GM12878 (cell line): ENCODE results near the gene FAM229B. TPM values are rescaled to one million over a fixed set of nuclear protein-coding genes. Genes with fewer than 3 reads are reported as not detected.
A peak's percentile ranks its signal among the peaks of the same experiment; 100 is the strongest.

Experiments used
- ATAC-seq: fragments of 200-7000 bp; cut with Tn5 transposase; 3 replicates; pipeline ENCODE4 v1.9.1; 2020; ENCODE audit warnings: mild to moderate bottlenecking, moderate library complexity
- BruUV-seq: library from RNA; stranded (reverse); fragments of 400-500 nt; replicated peaks from 2 replicates; lab custom pipeline; 2021; lab: Mats Ljungman, UMichigan
- CTCF ChIA-PET: fragments of 300-600 bp; sonication (Branson Sonifier 250); formaldehyde crosslinking; extraction: SDS; loops from one replicate; lab custom pipeline; 2021; ENCODE audit warnings: inconsistent platforms; lab: Yijun Ruan, JAX
- POLR2A ChIA-PET: fragments of 350-600 bp; formaldehyde crosslinking; extraction: SDS; loops from one replicate; lab custom pipeline; 2021; ENCODE audit warnings: inconsistent platforms; lab: Charles Lee
- RAD21 ChIA-PET: fragments of 300-600 bp; sonication (Branson Sonifier 250); formaldehyde crosslinking; loops from one replicate; lab custom pipeline; 2023; ENCODE audit warnings: antibody characterized with exemption; ENCODE audit not compliant: unreplicated experiment; lab: Charles Lee
- SMC1A ChIA-PET: fragments of 300-600 bp; sonication (Branson Sonifier 250); formaldehyde crosslinking; loops from one replicate; lab custom pipeline; 2023; ENCODE audit not compliant: unreplicated experiment, uncharacterized antibody; lab: Charles Lee
- DNase-seq: peaks from one replicate; pipeline ENCODE4 v3.0.0-alpha.2; 2011; ENCODE audit warnings: low read depth, low spot score
- FAIRE-seq: peaks from 3 replicates; lab custom pipeline; 2011; peaks lifted over from hg19 to GRCh38; lab: Jason Lieb, UNC
- H2AFZ ChIP-seq: 2 replicates; pipeline ENCODE4 v1.6.0; 2011; ENCODE audit warnings: low read depth, low read length, control low read depth; ENCODE audit not compliant: control insufficient read depth
- H3K27ac ChIP-seq: 2 replicates; pipeline ENCODE4 v1.5.1; 2011; ENCODE audit warnings: control low read depth; ENCODE audit not compliant: control insufficient read depth, insufficient read depth
- H3K27me3 ChIP-seq, 2 experiments: replicated peaks in 1 of 2; 2 replicates each; pipeline versions ENCODE4 v1.6.0 to v1.6.1; 2011; ENCODE audit warnings: low read length in 1 of 2; ENCODE audit not compliant: control insufficient read depth in 2 of 2, insufficient read depth in 2 of 2
- H3K36me3 ChIP-seq, 2 experiments: 2 replicates each; pipeline ENCODE4 v1.5.1; 2011; ENCODE audit warnings: low read length in 1 of 2; ENCODE audit not compliant: control insufficient read depth in 2 of 2, insufficient read depth in 2 of 2
- H3K4me1 ChIP-seq: 2 replicates; pipeline ENCODE4 v1.6.1; 2011; ENCODE audit warnings: mild to moderate bottlenecking, low read length, moderate library complexity, mixed read lengths; ENCODE audit not compliant: control insufficient read depth, insufficient read depth
- H3K4me2 ChIP-seq: 2 replicates; pipeline ENCODE4 v1.6.0; 2011; ENCODE audit warnings: control low read depth; ENCODE audit not compliant: control insufficient read depth, insufficient read depth
- H3K4me3 ChIP-seq: fragments of 200-600 bp; sonication (generic); 2 replicates; pipeline ENCODE4 v1.5.1; 2016
- H3K79me2 ChIP-seq: 2 replicates; pipeline ENCODE4 v1.6.0; 2011; ENCODE audit warnings: low read length; ENCODE audit not compliant: control insufficient read depth, insufficient read depth
- H3K9ac ChIP-seq: 2 replicates; pipeline ENCODE4 v1.8.0; 2011; ENCODE audit warnings: low read length, control low read depth, mixed read lengths; ENCODE audit not compliant: control insufficient read depth, insufficient read depth
- H3K9me3 ChIP-seq: replicated peaks from 3 replicates; pipeline ENCODE4 v1.5.1; 2011; ENCODE audit warnings: mild to moderate bottlenecking, low read length; ENCODE audit not compliant: control insufficient read depth, insufficient read depth
- H4K20me1 ChIP-seq: 2 replicates; pipeline ENCODE4 v1.6.0; 2011; ENCODE audit not compliant: control insufficient read depth, insufficient read depth
- BRCA1 ChIP-seq: IDR thresholded peaks from 2 replicates; pipeline ENCODE4 v1.6.1; 2011; ENCODE audit warnings: low read depth, low read length, improper control_type of control experiment
- RAD21 ChIP-seq: IDR thresholded peaks from 2 replicates; pipeline ENCODE4 v1.6.1; 2011; ENCODE audit warnings: mild to moderate bottlenecking, low read depth, low read length, moderate library complexity; ENCODE audit not compliant: insufficient read depth
- SMC3 ChIP-seq: IDR thresholded peaks from 2 replicates; pipeline ENCODE4 v1.6.1; 2011; ENCODE audit warnings: low read length, improper control_type of control experiment, borderline replicate concordance
- TARDBP ChIP-seq: IDR thresholded peaks from 2 replicates; pipeline ENCODE4 v1.6.1; 2016; ENCODE audit warnings: borderline replicate concordance
- WGBS: methylation state at CpG from one replicate; pipeline ENCODE4 v1.1.6; 2016; ENCODE audit warnings: low lambda C conversion rate; ENCODE audit not compliant: insufficient replicate concordance, insufficient coverage; ENCODE audit errors: missing lambda C conversion rate; 5-methylcytosine and 5-hydroxymethylcytosine counted together
- in situ Hi-C: fragments of 300-500 bp; cut with MboI; formaldehyde crosslinking; loops from 9 replicates; pipeline ENCODE4 v1.14.3; 2018; ENCODE audit warnings: mixed read lengths
- intact Hi-C: fragments of 100-400 bp; cut with micrococcal nuclease; formaldehyde crosslinking; loops from one replicate; pipeline ENCODE4 v1.14.2; 2022; ENCODE audit not compliant: unreplicated experiment
- polyA plus RNA-seq, 11 experiments: library from polyadenylated mRNA; depleted of rRNA in 4 of 11; unstranded in 6 of 11; stranded (reverse) in 5 of 11; fragments of >200 nt; fragmentation: Nextera tagmentation in 4 of 11; fragmentation: Illumina TruSeq in 1 of 11; extraction: Ambion mirVana in 4 of 11; extraction: Trizol in 1 of 11; gene quantifications; 1 replicate in 1 of 11; 2 replicates in 10 of 11; pipeline versions ENCODE4 v1.2.1 to v1.2.3, GENCODE V29; 2011 to 2016; ENCODE audit warnings: inconsistent platforms in 2 of 11, missing spikeins in 2 of 11, low read depth in 1 of 11
- total RNA-seq, 4 experiments: library from RNA; depleted of rRNA in 3 of 4; stranded (reverse); fragments of >200 nt in 3 of 4; fragmentation: Illumina TruSeq in 1 of 4; extraction: Trizol in 1 of 4; gene quantifications; 2 replicates each; pipeline versions ENCODE4 v1.2.1 to v1.2.3, GENCODE V29; 2013 to 2021
- TF ChIP-seq, protein P1 (sequence below), 3 experiments: IDR thresholded peaks in 2 of 3; conservative IDR thresholded peaks in 1 of 3; 2 replicates each; pipeline ENCODE4 v1.5.1; 2011; ENCODE audit warnings: low read depth in 3 of 3, low read length in 3 of 3, mild to moderate bottlenecking in 3 of 3, control low read depth in 2 of 3, moderate library complexity in 2 of 3, inconsistent platforms in 1 of 3, mixed read lengths in 1 of 3; ENCODE audit not compliant: control insufficient read depth in 2 of 3, insufficient read depth in 1 of 3; ENCODE audit errors: extremely low read depth in 1 of 3

The FAM229B gene
- total and polyA plus RNA-seq, 10 of the 15 experiments (the other 5 are each of a cell fraction or from before 2014, with no cell fraction given) = 0.82 to 5.7 (median 3.1) TPM

GRCh38 chr6:112086744-112087135 is 651 bp upstream of the FAM229B start:
- POLR2A ChIA-PET = no interaction called here
- H3K79me2 ChIP-seq = no peaks in the 10 kb centered on the region
- peak overlapping the region; percentile 88 for H3K4me3 ChIP-seq
- no peaks in the 10 kb centered on the region for H3K36me3 ChIP-seq
- DNase-seq (peak; percentile 3), ATAC-seq (peak; percentile 54), FAIRE-seq (no peak)
- intact Hi-C loops (loop anchor here (1.0 kb wide), 1 partner anchor 77 kb away; no protein-coding TSS in a partner anchor), in situ Hi-C loops (no loop called here)
- H3K4me2 ChIP-seq = peak overlapping the region; percentile 77
- peaks cover 0 to 4% of the 10 kb centered on the region in 2 experiments; a peak in 1 of 4 replicates for H3K27me3 ChIP-seq
- TSS peak; percentile 69 for BruUV-seq
- CTCF ChIA-PET = interaction anchor here (0.7 to 4.3 kb wide), 12 partner anchors 11 to 1077 kb away, joined by 3 to 33 read pairs (median 3); no protein-coding TSS in a partner anchor
- RAD21 ChIA-PET = interaction anchor here (0.9 to 2.5 kb wide), 4 partner anchors 14 to 224 kb away, joined by 3 to 16 read pairs (median 4); no protein-coding TSS in a partner anchor
- SMC1A ChIA-PET = interaction anchor here (0.9 to 3.0 kb wide), 9 partner anchors 10 to 827 kb away, joined by 3 to 12 read pairs (median 4); a partner anchor contains a TSS
- H3K27ac ChIP-seq = peak overlapping the region; percentile 49
- H3K9ac ChIP-seq = peak overlapping the region; percentile 67
- no peak for TF ChIP-seq TARDBP
- no peak for TF ChIP-seq BRCA1
- TF ChIP-seq RAD21 = peak; percentile 22; the same call in 1 of the 2 replicates
- TF ChIP-seq, protein P1, sequence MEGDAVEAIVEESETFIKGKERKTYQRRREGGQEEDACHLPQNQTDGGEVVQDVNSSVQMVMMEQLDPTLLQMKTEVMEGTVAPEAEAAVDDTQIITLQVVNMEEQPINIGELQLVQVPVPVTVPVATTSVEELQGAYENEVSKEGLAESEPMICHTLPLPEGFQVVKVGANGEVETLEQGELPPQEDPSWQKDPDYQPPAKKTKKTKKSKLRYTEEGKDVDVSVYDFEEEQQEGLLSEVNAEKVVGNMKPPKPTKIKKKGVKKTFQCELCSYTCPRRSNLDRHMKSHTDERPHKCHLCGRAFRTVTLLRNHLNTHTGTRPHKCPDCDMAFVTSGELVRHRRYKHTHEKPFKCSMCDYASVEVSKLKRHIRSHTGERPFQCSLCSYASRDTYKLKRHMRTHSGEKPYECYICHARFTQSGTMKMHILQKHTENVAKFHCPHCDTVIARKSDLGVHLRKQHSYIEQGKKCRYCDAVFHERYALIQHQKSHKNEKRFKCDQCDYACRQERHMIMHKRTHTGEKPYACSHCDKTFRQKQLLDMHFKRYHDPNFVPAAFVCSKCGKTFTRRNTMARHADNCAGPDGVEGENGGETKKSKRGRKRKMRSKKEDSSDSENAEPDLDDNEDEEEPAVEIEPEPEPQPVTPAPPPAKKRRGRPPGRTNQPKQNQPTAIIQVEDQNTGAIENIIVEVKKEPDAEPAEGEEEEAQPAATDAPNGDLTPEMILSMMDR (IDR thresholded peaks at IDR 0.05 in 2 of 3, conservative IDR thresholded peaks at IDR 0.05 in 1 of 3; ENCODE audit: control insufficient read depth in 2 of 3, extremely low read depth in 1 of 3, insufficient read depth in 1 of 3, low read depth in 3 of 3, low read length in 3 of 3) = peak in 1 of 3 experiments; percentile 28; a peak in 1 of 6 replicates
- TF ChIP-seq SMC3 = 0 out of 2 replicates have a peak, but pooled peaks have one; percentile 18
- no peaks in the 10 kb centered on the region for H4K20me1 ChIP-seq
- no peaks in the 10 kb centered on the region for H3K9me3 ChIP-seq
- 0% methylated on average over 8 of the region's 8 CpGs for WGBS
- H3K4me1 ChIP-seq = no peaks in the 10 kb centered on the region
- H2AFZ ChIP-seq = peak overlapping the region; percentile 92
